ENCODE data around the gene SCUBE1. TPM values are rescaled to one million over a fixed set of nuclear protein-coding genes. Genes with fewer than 3 reads are reported as not detected.
A peak's percentile ranks its signal among the peaks of the same experiment; 100 is the strongest.

SCUBE1 gene
- total RNA-seq, 1 donor from 2014 or later, result 140 TPM

GRCh38 chr22:43331698-43332097, 11.5 kb downstream of the SCUBE1 start:
- no peak for ATAC-seq
- no peak for DNase-seq (ENCODE audit: low spot score)
- intact Hi-C loops (cut with DNase I), result no loop called here

GRCh38 chr22:43331069-43331451, 12.1 kb downstream of the SCUBE1 start:
- DNase-seq (ENCODE audit: low spot score), result no peak
- no peak for ATAC-seq
- intact Hi-C loops (cut with DNase I), result no loop called here

DNA sequence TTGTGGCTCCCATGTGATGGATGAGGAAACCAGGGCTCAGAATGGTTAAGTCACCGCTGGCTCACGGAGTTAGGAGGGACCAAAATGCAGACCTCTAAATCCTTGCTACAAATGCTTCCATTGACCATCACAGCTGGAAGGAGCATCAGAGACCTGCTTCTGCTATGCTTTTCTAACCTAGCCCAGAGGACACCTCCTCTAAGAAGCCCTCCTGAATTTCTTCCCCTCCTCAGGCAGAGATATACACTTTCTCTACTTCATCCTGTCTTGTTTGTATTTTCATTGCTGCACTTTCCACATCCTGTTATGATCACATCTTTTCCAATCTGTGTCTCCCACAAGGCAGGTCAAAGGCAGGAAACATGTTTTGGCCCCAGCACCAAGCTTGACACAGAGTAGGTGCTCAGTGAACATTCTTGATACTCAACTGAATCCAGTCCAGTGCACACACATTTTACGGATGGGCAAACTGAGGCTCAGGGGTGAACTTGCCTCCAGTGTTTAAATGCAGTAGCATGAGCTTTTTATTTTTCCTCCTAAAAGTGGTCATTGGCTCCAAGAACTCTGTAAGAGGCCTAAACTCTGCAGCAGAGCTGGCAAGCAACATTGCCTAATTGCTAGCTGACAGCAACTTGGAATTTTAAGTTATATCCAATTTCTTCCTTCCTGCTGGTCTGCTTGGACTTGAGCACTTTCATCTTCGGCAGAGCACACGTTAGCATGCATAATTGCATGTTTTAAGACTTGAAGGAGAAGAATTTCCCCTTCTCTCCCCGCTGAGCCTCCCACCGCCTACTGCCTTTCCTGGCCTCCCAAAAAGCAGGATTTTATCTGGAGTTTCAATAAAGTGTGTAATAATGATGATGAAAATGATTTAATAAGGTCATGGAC, 12.7 kb downstream of the SCUBE1 start:
- intact Hi-C loops (cut with DNase I), result no loop called here
- DNase-seq (ENCODE audit: low spot score), result no peak
- no peak for ATAC-seq

GRCh38 chr22:43329061-43329460, 14.1 kb downstream of the SCUBE1 start:
- intact Hi-C loops (cut with DNase I), result no loop called here
- no peak for ATAC-seq

GRCh38 chr22:43327157-43327438, 16.1 kb downstream of the SCUBE1 start:
- DNase-seq (ENCODE audit: low spot score), result no peak
- intact Hi-C loops (cut with DNase I), result no loop called here
- ATAC-seq, result no peak

More at GRCh38 chr22:43329061-43329460, 14.1 kb downstream of the SCUBE1 start:
- no peak for DNase-seq (ENCODE audit: low spot score)

DNA sequence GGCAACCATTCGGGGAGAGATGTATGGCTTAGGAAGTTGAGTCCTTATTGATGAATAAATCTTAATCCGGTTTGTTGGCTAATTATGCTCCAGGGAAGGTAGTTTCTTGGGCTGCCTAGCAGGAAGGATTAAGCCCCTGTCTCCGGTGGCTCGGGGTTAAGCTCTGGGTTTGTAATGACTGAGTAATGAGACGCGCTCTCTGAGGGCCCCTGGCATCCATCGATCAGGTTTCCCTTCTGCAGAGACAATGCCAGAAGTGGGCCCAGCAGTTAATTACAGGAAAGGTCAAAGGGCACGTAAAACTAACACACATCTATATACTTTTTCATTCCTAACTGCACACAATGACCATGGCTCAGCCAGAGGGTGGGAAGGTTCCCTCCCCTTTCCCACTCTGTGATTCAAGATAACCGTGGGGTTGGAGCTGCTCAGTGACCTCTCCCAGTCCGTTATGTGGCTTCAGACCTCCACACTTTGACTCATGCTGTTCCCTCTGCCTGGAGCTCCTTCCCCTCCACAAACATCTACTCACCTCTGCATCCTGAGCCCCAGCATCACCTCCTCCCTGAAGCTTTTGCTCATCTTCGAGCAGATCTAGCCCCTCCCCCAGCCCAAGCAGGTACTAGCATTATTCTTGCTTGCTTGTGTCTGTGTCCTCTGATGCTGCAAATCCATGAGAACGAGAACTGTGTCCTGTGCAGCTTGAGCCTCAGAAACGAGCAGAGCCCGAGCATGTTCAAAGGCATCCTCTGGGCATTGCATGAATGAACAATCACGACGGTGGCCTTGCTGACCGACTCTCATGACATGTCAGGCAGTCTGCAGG, 16.6 kb downstream of the SCUBE1 start:
- no peak for DNase-seq (ENCODE audit: low spot score)
- intact Hi-C loops (cut with DNase I), result no loop called here
- ATAC-seq, result no peak

- ATAC-seq (no peak), DNase-seq (ENCODE audit: low spot score) (no peak)
- intact Hi-C loops (cut with DNase I), result no loop called here
Measured at GRCh38 chr22:43325176-43325575, 18.0 kb downstream of the SCUBE1 start.

GRCh38 chr22:43320943-43321900, 21.9 kb downstream of the SCUBE1 start:
- intact Hi-C loops (cut with DNase I), result no loop called here
- ATAC-seq (no peak), DNase-seq (ENCODE audit: low spot score) (no peak)

DNA sequence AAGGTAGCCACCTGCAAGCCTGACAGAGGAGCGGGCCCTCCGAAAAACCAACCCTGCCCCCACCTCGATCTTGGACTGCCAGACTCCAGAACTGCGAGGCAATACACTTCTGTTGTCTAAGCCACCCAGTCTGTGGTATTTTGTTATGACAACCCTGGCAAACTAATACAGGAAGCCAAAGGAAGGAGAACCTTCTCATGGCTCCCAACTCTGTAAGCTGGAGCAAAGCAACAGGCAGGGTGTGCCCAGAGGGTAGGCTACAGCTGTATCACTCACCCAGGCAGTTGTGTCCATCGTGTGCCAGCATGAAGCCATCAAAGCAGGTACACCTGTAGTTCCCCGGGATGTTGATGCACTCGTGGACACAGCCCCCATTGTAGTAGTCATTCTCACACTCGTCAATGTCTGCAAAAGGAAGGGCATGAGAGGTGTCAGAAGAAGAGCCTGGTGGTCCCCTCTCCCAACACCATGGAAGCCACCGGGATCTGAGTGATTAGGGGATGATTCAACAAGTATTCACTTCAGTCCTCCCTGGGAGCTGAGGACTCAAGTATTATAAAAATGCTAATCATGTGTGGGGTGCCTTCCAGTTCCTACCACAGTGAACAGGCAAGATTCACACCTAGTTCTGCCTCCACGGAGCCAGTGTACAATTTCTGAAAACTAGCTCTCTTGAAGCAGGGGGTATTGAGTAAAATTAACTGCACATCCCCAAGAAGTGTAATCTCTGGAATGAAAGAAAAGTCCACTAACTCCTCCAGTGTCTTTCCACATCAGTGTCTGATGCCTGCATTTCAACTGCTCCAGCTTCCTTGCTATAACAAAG, 23.3 kb downstream of the SCUBE1 start:
- ATAC-seq, result no peak
- DNase-seq (ENCODE audit: low spot score), result no peak
- intact Hi-C loops (cut with DNase I), result no loop called here

GRCh38 chr22:43317239-43317638, 25.9 kb downstream of the SCUBE1 start:
- DNase-seq (ENCODE audit: low spot score) (no peak), ATAC-seq (no peak)
- intact Hi-C loops (cut with DNase I), result no loop called here

DNA sequence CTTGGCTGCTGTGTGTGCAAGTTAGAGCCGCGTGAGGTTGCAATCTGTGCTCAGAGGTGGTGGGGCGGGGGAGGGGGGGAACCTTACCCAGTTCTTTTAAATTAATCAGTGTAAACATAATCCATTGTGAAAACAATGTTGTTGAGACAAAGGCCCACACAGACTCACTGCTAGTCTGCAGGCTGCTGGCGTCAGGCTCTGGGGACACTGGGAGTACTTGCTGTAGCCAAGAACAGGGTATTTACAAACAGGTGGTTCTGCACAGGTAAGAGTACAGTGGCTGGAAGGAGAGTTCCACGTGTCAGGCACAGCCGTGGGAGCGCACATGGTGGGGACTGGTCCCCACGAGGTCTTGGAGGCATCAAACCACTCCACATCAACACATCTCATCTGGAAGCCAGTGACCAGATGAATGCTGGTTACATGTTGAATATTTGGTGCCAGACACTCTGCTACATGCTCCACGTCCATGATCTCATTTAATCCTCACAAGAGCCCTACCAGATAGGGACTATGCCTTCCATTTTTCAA, 27.4 kb downstream of the SCUBE1 start:
- intact Hi-C loops (cut with DNase I), result no loop called here
- DNase-seq (ENCODE audit: low spot score) (no peak), ATAC-seq (no peak)

DNA sequence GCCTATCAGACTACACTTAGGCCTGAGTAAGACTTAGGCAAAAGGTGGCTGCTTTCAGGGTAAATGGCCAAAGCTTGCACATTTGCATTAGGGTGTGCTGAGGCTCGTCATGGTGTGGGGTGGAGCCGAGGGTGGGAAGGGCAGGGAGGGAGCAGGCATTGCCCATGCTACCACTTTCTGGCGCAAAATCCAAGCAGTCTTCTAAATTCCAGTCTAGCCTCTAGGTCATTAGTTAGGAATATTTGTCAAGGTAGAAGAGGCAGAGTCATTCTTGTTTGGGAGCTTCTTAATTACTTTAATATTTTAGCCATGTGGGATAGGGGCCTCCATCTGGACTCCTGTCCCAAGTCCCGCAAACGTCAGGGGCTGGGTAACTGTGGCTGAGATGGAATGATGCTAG, 28.6 kb downstream of the SCUBE1 start:
- intact Hi-C loops (cut with DNase I), result no loop called here

DNA sequence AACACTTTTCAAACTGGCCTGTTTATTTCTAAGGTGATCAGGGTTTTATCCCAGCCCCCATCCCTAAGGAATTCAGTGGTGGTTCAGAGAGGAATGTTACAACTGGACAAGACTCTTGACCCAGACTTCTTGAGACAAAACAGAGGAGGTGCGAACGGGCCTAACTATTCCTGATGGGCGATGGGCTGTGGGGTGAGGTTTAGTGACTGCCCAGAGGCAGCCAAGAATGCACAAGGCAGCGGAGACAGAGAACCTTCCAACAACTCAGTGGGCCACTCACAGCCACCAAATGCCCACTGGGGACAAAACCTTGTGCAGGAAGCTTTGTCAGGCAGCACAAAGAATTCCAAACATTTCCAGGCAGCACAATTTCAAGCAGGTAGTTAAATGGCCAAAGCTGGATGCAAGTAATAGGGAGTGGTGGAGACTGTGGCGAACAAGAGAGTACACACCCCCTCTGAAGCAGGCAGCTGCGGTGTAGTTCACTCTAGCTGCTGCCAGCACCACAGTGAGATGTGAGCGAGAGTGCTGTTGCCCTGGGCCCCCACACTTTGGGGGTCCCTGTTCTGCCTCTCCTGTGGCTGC, 29.2 kb downstream of the SCUBE1 start:
- peak; percentile 63 for ATAC-seq
- no peak for DNase-seq (ENCODE audit: low spot score)
- intact Hi-C loops (cut with DNase I), result no loop called here

More for the DNA sequence above, 28.6 kb downstream of the SCUBE1 start:
- no peak for DNase-seq (ENCODE audit: low spot score)
- ATAC-seq, result no peak

GRCh38 chr22:43313244-43313889, 29.8 kb downstream of the SCUBE1 start:
- intact Hi-C loops (cut with DNase I), result no loop called here
- peak; percentile 89 for ATAC-seq
- peak; percentile 92 for DNase-seq (ENCODE audit: low spot score)

- DNase-seq (ENCODE audit: low spot score) (no peak), ATAC-seq (peak; percentile 5)
- intact Hi-C loops (cut with DNase I), result no loop called here
Measured at GRCh38 chr22:43312608-43313007, 30.6 kb downstream of the SCUBE1 start.

- no peak for DNase-seq (ENCODE audit: low spot score)
- no peak for ATAC-seq
- intact Hi-C loops (cut with DNase I), result no loop called here
Measured at GRCh38 chr22:43310798-43311197, 32.4 kb downstream of the SCUBE1 start.

DNA sequence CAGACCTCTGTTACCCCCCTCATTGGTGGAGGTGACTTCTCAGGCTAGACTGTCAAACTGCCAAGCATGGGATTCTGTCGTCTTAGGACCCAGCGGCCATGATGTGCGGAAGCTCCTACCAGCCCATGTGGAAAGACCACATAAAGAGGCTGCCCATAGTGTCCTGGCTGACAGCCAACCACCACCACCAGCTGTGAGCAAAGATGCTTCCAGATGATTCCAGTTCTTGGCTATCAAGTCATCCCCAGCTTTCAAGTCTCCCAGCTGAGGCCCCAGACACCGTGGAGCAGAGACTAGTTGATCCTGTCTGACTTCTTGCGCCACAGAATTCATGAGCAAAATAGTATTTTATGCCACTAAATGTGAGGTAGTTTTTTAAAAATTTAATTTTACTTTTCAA, 32.9 kb downstream of the SCUBE1 start:
- DNase-seq (ENCODE audit: low spot score), result no peak
- intact Hi-C loops (cut with DNase I), result no loop called here
- ATAC-seq, result no peak
